NCI-H2029 (cell line): ENCODE measurements around the gene NME5.

Experiments used
- DNase-seq: peaks from one replicate; lab custom pipeline; 2025; lab: John Stamatoyannopoulos, UW

The NME5 gene

DNA sequence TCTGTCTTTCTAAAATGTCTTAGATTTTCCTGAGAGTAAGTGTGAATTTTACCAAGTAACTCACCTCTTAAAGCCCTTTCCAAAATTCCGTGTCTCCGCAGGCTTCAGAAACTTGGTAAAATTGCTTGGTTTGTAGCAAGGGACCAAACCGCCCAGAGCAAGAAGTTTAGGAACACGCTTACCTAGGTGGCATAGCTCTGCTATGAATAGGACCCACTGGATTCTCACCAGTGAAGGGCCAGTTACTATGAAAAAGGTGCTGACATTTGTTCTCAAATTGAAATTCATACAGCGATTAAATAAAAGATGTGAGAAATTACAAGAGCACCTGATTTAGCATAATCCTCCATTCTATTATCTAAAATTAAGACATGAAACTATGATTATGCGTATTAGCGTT lies 6.7 kb downstream of the NME5 start:
- no peak for DNase-seq

DNA sequence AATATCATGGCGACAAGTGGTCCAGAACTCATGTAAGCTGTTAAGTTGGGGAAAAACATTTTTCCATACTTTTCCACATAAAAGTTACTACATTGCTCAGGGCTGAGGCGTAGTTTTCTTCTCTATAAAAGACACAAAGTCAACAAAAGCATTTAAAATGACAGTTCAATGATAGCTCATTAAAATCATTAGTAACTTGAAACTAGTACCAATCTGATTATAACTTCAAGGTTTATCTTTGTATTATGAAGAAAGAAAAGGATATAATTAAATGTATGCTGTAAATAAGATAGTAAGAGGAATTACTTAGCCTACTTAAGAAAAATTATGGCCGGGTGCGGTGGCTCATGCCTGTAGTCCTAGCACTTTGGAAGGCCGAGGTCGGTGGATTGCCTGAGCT lies 9.9 kb downstream of the NME5 start:
- no peak for DNase-seq

DNA sequence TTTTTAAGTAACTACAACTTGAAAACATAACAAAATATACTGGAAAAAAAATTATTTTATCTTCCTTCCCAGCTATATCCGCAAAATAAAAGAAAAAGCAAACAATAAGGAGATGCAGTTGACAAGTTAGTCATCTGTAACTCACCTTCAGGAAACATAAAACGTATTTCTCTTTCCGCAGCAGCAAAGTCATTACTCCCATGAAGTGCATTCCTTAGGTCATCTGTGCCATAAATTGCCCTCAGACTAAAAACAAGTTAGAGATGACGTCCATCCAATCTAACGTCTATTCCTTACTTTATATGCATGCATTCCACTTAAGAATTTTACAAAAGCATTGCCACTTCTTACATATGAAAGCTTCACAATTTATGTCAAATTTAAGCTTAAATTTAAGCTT lies 10.9 kb downstream of the NME5 start:
- DNase-seq, result no peak

DNA sequence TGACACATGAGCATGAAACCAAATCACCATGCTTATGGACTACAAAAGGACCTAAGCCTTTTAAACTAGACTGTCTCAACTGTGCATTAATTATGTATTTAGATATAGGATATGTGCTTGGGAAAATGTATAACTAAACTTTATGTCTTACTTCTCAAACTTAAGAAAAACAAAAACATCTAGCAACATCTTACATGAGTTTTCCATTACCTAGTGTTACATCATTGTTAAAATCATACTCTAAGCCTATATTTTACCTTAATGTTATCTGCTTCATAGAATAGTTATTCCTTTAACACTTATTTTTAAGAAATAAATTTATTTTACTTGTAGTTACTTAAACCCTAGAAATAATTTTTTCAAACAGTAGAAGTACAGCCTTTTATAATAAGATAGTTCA lies 24.0 kb downstream of the NME5 start:
- DNase-seq, result no peak

DNA sequence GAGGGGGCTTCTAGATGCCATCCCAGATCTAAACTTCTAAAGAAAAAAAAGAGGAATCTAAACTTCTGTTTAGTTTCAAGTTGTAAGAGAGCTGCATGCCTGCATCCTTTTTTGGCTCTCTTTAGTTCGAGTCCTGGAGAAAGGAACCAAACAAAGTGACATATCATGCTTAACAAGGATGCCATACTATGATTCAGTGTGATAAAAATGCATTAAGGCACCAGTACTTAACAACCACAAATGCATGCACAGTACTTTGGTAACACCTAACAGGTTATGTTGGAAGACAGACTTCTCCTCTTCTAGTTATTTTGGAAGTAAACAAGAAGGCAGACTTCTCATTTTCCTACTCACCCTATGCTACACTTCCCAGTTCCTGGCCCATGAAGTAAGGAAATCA lies 27.3 kb downstream of the NME5 start:
- no peak for DNase-seq

DNA sequence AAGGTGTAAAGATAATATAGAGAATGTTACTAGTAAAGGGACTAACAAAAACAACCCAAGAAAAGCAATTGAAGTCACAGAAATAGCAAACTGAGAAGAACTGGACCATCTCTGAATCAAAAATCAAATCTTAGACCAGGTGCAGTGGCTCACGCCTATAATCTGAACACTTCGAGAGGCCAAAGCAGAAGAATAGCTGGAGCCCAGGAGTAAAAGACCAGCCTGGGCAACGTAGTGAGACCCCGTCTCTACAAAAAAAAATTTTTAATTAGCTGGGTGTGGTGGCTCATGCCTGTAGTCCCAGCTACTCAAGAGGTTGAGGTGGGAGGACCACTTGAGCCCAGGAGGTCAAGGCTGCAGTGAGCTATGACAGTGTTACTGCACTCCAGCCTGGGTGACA lies 28.0 kb downstream of the NME5 start:
- DNase-seq, result no peak

DNA sequence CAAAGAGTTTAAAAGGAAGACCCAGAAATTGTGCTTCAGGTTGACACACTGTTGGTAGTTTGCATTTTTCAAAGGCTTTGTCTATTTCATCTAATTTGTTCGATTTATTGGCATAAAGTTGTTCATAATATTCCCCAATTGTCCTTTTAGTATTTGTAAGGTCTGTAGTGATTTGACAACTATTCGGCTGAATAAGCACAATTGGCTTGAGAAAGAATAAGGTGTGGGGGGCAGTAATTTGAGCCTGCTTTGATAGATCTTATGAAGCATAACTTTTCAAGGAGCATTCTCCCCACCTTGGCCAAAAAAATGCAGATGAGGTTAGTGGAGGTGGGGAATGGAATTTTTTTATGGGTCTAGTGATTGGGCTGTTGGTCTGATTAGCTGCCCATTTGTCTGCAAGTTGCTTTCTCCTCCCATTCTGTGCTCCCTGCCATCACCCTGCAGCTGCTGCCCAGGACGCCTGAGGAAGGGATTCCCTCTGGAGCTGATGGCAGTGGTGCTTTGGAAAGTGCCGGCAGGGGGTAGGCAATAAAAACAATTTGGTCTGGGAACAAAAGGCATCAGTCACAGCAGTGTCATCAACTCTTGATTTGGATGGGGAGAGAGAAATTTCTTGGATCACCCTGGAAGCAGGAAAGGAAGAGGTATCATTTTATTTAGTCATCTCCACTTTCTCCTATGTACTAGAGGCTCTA lies 28.8 kb downstream of the NME5 start:
- DNase-seq, result no peak

DNA sequence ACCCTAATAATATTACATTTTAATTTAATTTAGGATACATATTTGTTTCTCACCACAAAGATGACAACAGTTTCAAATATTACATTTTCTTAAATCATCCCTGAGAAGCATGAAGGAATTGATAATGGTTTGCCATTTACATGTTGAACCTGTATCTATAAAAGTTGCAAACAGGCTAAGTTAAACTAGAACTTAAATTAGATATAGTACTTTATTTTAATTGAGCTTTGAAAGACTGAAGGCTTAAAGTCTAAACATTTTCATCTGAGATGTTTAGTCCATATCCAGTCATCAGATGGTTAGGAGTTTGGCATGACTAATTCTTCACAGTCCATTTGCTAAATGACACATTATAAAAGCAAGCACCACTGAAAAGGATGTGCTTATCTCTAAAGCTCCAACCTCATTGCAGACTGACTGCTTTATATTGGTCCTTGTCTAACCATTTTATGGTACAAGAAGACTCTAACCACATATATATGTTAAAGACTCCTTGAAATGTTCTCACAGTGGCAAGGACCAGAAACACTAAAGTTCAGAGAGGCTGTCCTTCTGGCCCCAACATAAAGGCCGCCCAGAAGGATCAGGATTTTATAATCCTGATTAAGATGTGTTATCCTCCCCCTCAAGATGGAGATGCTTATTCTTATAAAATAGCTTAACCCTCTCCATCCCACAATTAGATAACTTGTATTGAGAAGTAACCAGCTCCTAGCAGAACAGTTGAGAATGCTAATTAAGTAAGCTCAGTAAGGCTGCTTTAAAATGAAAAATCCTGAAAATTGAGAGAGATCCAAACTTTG lies 29.6 kb downstream of the NME5 start:
- DNase-seq, result no peak

DNA sequence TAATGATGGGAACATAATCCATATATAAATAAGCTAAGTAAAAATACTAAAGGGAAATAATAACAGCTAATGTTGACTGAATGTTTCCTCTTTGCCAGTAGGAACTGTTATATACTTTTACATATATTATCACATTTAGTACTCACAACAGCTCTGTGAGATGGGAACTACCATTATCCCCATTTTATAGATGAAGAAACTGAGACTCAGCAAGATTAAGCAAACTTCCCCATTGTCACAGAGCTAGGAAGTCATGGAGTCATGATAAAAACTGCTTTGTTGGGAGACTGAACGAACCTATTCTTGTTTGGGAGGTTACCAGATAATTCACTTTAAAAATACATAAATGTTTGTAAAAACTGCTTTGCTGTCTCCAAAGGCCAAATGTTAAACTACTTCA lies 32.0 kb downstream of the NME5 start:
- DNase-seq, result no peak

DNA sequence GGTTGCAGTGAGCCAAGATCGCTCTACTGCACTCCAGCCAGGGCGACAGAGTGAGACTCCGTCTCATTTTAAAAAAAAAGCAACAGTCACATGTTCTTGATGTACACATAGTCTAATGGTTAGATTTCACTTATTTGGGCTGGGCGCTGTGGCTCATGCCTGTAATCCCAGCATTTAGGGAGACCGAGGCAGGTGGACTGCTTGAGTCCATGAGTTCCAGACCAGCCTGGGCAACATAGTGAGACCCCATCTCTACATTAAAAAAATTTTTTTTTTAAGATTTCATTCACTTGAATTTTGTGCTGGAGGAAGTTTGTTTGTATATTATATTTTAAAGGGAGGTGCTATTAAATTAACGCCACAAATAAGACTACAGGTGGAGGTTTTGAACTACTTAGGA lies 33.5 kb downstream of the NME5 start:
- no peak for DNase-seq

DNA sequence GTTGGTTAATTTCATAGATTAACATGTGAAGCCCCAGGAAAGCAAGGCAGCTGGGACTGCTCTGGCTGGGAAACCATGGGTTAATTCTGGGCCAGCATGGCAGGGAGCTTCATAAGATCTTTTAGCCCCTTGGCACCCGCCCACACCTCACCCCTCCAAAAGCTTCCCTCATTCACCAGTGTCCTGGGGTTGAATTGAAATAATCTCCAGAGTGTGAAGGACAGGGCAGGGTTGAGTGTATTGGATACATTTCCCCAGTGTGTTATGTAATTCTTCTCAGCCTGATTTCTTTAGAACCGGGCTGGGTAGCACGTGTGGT lies 36.0 kb downstream of the NME5 start:
- no peak for DNase-seq

DNA sequence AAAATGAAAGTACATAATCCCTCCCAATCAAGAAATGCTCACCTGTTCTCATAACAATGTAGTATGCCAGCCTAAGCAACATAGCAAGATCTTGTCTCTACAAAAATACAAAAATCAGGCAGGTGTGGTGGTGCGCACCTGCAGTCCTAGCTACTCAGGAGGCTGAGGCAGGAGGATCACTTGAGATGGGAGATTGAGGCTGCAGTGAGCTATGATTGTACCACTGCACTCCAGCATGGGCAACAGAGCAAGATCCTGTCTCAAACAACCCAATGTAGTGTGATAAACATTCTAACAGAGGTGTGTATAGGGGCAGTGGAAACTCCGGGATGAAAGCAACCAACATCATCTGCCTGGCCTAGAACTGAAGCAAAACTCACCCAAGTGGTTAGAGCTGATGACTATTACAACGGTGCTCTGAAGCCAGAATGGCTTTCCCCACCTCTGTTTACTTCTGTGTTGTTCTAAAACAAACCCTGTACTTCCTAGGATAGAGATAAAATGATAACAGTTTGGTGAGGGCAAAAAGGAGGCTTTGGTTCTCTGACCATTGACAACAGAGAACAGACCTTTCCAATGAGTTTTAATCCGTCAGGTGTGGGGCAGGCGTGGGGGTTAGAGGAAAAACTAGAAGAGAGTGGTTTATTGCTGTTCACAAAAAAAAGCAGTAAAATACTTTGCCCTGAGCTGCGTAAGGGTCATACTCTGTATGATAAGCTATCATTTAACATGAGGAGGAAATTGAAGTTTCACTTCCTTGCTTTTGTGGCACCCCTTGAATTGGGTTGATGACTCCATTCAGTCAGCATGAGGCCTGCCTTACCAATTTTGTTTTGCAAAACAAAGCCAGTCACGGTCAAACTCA lies 36.5 kb downstream of the NME5 start:
- DNase-seq, result no peak

DNA sequence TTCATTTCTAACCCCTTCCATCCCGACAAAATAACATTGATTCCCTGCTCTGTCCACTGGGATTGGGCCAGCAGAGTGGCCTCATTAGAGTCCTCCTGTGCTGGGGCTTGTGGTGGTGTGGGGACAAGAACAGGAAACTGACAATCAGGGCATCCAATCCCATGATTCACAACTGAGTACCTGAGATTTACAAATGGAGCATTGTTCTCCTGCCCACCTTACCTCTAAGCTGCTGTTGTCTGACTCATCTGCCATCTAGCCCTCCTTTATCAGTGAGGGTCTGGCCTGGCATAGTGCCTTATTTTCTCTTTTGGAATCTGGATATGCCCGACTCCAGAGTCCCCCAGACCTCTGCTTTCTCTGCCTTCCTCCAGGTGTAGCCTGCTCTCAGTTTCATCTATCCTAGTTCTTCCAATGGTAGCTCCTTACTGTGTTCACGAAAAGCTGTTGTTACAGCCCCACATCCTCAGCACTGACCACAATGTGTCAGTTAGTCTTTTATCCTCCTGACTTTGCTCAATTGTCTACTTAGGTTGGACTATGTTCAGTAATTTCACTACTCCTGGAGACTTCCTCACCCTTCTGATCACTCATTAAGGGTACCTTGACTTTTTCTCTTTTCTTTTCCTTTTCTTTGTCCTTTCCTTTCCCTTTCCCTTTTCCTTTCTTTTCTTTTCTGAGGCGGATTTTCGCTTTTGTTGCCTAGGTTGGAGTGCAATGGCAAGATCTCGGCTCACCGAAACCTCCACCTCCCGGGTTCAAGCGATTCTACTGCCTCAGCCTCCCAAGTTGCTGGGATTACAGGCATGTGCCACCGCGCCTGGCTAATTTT lies 42.0 kb downstream of the NME5 start:
- no peak for DNase-seq

DNA sequence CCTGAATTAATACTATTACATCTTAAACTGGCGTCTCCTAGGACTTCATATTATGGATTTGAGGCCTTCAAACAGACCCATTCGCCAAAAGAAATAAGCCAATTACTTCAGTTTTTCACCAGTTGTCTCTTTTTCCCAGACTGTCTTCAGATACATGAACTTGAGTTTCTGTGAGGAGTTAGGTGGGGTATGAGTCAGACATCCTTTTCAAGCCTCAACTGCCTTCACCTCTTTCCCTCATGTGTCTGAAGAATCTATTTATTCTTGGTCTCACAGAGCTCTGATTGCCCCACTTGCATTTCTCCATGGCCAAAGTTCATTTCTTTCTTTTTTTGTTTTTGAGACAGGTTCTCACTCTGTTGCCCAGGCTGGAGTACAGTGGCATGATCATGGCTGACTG lies 42.9 kb downstream of the NME5 start:
- DNase-seq, result no peak

DNA sequence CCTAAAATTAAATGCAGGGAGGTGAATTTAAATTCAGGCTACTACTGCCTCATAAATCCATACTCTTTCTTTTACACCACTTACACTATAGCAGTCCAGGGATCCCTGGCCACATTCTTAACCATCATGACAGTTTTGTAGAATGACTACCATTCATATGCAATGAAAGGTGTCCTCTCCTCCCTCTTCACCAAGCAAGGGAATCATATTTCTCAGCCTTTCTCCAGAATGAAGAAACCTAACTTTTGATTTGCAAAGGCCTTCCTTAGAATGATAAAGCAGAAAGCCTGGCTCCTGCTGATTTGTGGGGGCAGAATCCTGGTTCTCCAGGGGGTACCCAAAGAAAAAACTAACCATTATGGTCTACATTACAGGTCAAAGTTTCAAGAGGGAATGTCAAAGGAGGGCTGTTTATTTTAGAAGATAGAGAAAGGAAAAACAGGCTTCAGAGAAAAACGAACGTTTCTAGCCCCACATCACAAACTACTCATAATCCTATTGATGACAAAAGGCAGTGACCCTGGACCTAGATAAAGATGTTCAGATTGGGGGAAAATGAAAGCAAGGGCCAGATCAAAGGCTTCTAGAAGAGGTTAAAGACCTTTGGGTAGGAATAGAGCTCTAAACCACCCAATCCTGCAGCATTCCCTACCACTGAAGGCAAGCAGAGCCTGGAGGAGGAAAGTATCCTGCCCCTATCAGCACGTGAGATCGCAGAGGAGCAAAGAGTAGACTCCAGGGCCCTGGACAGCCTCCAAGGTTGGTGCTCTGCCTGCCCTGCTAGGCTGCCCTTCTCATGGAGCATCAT lies 43.9 kb downstream of the NME5 start:
- DNase-seq, result no peak

DNA sequence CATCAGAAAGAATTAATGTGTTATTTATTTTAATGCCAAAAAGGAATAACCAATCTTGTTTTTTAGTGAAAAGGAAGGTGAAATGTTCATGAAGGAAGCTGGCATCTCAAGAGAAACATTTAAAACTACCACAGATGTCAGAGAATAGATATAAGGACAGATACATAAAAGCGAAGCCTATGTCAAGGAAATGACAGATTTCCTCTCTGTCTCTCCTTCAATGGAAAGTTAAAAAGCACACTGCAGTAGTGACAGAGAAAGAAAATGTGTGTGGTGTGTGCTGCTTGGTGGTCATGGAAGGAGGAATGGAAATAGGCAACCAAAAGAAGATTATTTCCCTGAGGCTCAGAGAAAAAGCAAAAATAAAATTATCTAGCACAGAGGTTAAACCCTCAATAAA lies 46.2 kb downstream of the NME5 start:
- no peak for DNase-seq

DNA sequence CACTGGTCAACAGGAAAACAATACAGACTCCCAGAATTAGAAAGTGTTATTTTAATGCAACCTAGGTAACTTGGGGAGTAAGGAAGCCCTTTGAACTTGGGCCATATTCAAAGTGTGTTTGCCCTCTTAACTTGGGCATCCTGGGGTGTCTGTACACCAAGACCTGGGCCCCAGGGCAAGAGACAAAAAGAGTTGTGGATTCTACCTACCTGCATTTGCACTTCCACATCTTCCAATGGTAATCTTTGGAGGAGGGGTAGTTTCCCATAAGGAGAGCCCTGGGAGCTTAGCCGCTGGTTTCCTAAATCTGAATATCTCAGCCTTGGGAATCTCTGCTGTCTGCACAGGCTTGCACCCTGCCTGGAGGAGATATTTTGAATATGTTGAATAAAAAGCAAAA lies 46.9 kb downstream of the NME5 start:
- no peak for DNase-seq

DNA sequence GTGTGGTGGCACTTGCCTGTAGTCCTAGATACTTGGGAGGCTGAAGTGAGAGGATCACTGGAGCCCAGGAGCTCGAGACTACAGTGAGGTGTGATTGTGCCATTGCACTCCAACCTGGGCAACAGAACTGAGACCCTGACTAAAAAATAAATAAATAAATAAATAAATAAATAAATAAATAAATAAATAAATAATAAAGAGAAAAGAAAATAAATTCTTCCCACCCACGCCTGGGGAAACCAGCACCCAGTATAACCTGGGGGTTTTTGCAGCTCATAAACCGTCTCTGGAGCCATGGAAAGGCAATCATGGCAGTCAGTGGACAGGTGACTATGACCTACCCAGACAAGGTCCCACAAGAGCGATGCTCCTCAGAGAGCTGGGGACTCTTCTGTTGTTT lies 47.5 kb downstream of the NME5 start:
- DNase-seq, result no peak

DNA sequence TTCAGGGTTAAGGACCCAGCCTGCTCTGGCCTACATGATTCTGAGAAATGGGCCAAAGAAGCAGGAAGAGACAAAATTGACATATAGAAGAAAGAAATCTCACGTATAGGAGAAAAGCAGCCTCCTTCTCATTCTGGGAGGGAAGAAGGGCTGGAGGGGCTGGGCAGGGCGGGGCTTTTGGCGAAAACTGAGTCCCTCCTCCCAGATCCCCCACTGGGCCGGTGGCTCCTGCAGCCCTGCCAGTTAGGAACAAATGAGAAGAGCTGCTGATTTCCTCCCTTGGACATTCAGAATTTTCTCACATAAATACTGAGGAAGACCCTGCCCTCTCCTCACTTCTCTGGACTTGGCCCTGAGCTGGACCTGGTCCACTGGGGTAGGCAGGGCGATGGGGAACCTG lies 55.5 kb downstream of the NME5 start, which contains the start of gene WNT8A:
TSS of gene WNT8A (plus strand) at position 332 of the 400 bp plus-strand sequence. CDS start 95 bp downstream, outside the sequence.
- DNase-seq, result no peak

DNA sequence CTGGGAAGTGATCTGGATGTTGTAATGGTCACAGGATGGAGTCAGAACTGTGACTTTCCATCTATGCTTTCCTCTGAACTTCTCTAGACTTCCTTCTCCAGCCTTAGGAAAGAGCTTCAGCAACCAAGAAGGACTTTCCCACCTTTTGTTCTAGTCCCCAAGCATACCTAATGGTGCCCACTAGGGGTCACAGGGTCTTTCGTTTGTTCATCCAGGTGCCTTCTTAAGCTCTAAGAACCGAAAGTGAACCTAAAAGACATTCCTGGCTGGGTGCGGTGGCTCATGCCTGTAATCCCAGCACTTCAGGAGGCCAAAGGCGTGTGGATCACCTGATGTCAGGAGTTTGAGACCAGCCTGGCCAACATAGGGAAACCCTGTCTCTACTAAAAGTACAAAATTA lies 57.2 kb downstream of the NME5 start:
- DNase-seq, result no peak

DNA sequence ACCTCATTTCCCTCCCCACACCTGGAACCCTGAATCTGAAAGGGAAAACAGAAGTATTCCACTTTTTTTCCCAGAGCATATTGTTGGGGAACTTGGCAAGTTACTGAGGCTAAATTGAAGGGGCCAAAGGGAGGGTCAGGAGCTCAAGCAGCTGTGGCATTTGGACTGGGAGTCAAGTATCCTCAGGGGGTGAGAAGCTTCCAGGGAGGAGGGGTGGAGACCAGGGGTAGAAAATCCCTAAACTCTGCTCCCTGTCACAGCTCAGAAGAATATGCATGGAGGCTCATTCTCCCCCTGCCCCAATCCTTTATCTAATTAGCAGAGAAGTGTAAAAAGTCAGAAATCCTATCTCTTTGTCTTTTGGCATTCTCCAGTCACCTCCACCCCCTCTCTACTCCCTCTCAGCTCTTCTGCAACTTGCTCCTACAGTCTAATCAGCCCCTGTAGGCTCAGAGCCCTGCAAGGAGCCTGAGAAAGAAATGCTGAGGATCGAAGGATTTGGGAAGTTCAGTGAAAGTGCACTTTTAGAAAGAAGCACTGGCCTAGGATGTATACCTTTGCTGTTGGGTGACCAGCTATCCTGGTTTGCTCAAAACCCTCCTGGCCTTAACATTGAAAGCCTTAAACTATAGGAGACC lies 61.1 kb downstream of the NME5 start:
- no peak for DNase-seq
